Islet precursor cell (in vitro differentiated cells): Measurements from ENCODE around the gene AMY1C.
"Not testable (repeated sequence)": the region's sequence is repeated elsewhere in the genome, so short reads cannot be mapped to it uniquely, and the experiment has no call there.

ENCODE experiments used
- DNase-seq: peaks from one replicate; pipeline ENCODE4 v3.0.0-alpha.2; 2018

AMY1C gene

GRCh38 chr1:103749598-103749997, at the start of gene AMY1C:
AMY1C (plus strand) TSS chr1:103749898; CDS start chr1:103750470, 572 bp downstream.
- not testable (repeated sequence) for DNase-seq

- not testable (repeated sequence) for DNase-seq
Measured at GRCh38 chr1:103700669-103701068, 49.0 kb upstream of the AMY1C start.

- DNase-seq: not testable (repeated sequence)
Measured at GRCh38 chr1:103701256-103701655, 48.4 kb upstream of the AMY1C start.

- not testable (repeated sequence) for DNase-seq
Measured at GRCh38 chr1:103707670-103708069, 42.0 kb upstream of the AMY1C start.

- DNase-seq: not testable (repeated sequence)
Measured at GRCh38 chr1:103710381-103710780, 39.3 kb upstream of the AMY1C start.

- peak; percentile 18 for DNase-seq
Measured at GRCh38 chr1:103717404-103717803, 32.3 kb upstream of the AMY1C start.

GRCh38 chr1:103721473-103721872, 28.2 kb upstream of the AMY1C start:
- not testable (repeated sequence) for DNase-seq

GRCh38 chr1:103735334-103735733, 14.4 kb upstream of the AMY1C start:
- not testable (repeated sequence) for DNase-seq

GRCh38 chr1:103738031-103738430, 11.7 kb upstream of the AMY1C start:
- not testable (repeated sequence) for DNase-seq

GRCh38 chr1:103744449-103744848, 5.2 kb upstream of the AMY1C start:
- DNase-seq: not testable (repeated sequence)

GRCh38 chr1:103745040-103745439, 4.7 kb upstream of the AMY1C start:
- not testable (repeated sequence) for DNase-seq

- not testable (repeated sequence) for DNase-seq
Measured at GRCh38 chr1:103748273-103748672, 1.4 kb upstream of the AMY1C start.

GRCh38 chr1:103761896-103762295, 12.2 kb downstream of the AMY1C start:
- DNase-seq: no peak

GRCh38 chr1:103779932-103780331, 30.2 kb downstream of the AMY1C start:
- no peak for DNase-seq

- no peak for DNase-seq
Measured at GRCh38 chr1:103783944-103784377, 34.3 kb downstream of the AMY1C start.

- DNase-seq: no peak
Measured at GRCh38 chr1:103788377-103788776, 38.7 kb downstream of the AMY1C start.

GRCh38 chr1:103790172-103790571, 40.5 kb downstream of the AMY1C start:
- no peak for DNase-seq
